Stimulated activated CD4-positive, alpha-beta T cell treated with anti-CD3 and anti-CD28 coated beads, Interleukin-2, amount 100 ng/mL, for 48 hours (primary cell): ENCODE results near the gene ZC3HAV1.
"Not testable (repeated sequence)": the region's sequence is repeated elsewhere in the genome, so short reads cannot be mapped to it uniquely, and the experiment has no call there.

Experiments used
- DNase-seq, 2 donors: peaks; one replicate each; pipeline ENCODE4 v3.0.0-alpha.2; 2020

Gene ZC3HAV1

GRCh38 chr7:139047970-139048369 lies 61.5 kb downstream of the ZC3HAV1 start:
- DNase-seq: peak in 1 of 2 donors; percentile 32

GRCh38 chr7:139046143-139046542 lies 63.4 kb downstream of the ZC3HAV1 start:
- no peak for DNase-seq

GRCh38 chr7:139044813-139045794 lies 64.4 kb downstream of the ZC3HAV1 start:
- no peak for DNase-seq

GRCh38 chr7:139043823-139044812 lies 65.4 kb downstream of the ZC3HAV1 start:
- peak; percentile 52 to 55 for DNase-seq

GRCh38 chr7:139041378-139042085 lies 68.0 kb downstream of the ZC3HAV1 start:
- DNase-seq: no peak

- no peak for DNase-seq
Measured at GRCh38 chr7:139038691-139039090, 70.8 kb downstream of the ZC3HAV1 start.

GRCh38 chr7:139036901-139037300 lies 72.6 kb downstream of the ZC3HAV1 start:
- no peak for DNase-seq

GRCh38 chr7:139035586-139036353 lies 73.8 kb downstream of the ZC3HAV1 start, which contains the start of gene ZC3HAV1L:
Gene ZC3HAV1L, minus strand, starts transcription at chr7:139036042. Its CDS starts 25 bp downstream, at chr7:139036017.
- DNase-seq: peak; percentile 60 to 71

- peak; percentile 14 to 23 for DNase-seq
Measured at GRCh38 chr7:139034855-139035585, 74.5 kb downstream of the ZC3HAV1 start.

- no peak for DNase-seq
Measured at GRCh38 chr7:139034336-139034735, 75.2 kb downstream of the ZC3HAV1 start.

GRCh38 chr7:139033346-139034114 lies 76.0 kb downstream of the ZC3HAV1 start:
- no peak for DNase-seq

GRCh38 chr7:139032473-139032872 lies 77.0 kb downstream of the ZC3HAV1 start:
- no peak for DNase-seq

- no peak for DNase-seq
Measured at GRCh38 chr7:139029353-139029752, 80.2 kb downstream of the ZC3HAV1 start.

- DNase-seq: no peak
Measured at GRCh38 chr7:139026551-139026950, 83.0 kb downstream of the ZC3HAV1 start.

- DNase-seq: not testable (repeated sequence)
Measured at GRCh38 chr7:139025861-139026260, 83.7 kb downstream of the ZC3HAV1 start.

- DNase-seq: no peak
Measured at GRCh38 chr7:139023076-139023475, 86.4 kb downstream of the ZC3HAV1 start.

GRCh38 chr7:139022286-139022685 lies 87.2 kb downstream of the ZC3HAV1 start:
- no peak for DNase-seq

- no peak for DNase-seq
Measured at GRCh38 chr7:139018910-139019309, 90.6 kb downstream of the ZC3HAV1 start.

- DNase-seq: peak; percentile 53
Measured at GRCh38 chr7:139016931-139017511, 92.5 kb downstream of the ZC3HAV1 start.

- no peak for DNase-seq
Measured at GRCh38 chr7:139011373-139011772, 98.1 kb downstream of the ZC3HAV1 start.
